HG02981 (cell line): ENCODE data around the gene ISYNA1.

ENCODE experiments used
- ATAC-seq: cut with Tn5 transposase; IDR thresholded peaks from one replicate; pipeline ENCODE4 v1.9.1; 2021; ENCODE audit warnings: mild to moderate bottlenecking, moderate library complexity; ENCODE audit not compliant: unreplicated experiment

Gene ISYNA1

GRCh38 chr19:18433015-18433691 lies 4.8 kb downstream of the ISYNA1 start:
- no peak for ATAC-seq

DNA sequence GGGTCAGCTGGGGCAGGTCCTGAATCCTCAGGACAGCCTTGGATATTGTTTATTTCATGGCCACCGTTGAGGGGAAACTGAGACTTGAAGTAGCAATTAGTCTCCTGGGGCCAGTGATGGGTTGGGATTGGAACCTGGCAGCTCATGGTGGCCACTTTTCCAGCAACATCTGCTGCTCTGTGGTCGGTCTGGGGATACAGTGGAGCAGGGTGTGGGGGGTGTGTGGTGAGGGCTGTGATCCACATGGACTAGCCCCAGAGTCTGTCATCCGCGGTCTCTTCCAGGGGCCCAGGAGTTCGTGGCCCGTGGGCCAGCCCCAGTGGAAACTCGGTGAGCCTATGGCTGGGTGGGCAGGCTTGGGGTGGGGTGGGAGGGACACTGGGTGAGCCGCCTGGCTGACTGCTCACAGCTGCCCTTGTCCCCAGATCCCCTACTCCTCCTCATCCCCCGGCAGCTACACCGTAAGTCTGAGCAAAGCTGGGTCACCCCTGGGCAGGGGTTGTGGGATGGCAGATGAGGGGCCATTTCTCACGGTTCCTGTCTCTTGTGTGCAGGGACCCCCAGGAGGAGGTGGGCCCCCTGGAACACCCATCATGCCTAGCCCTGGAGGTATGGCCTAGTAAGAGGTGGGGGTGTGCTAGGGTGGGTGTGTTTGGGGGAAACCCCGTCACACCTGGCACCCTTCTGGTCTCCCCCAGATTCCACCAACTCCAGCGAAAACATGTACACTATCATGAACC lies 5.5 kb downstream of the ISYNA1 start:
- no peak for ATAC-seq

DNA sequence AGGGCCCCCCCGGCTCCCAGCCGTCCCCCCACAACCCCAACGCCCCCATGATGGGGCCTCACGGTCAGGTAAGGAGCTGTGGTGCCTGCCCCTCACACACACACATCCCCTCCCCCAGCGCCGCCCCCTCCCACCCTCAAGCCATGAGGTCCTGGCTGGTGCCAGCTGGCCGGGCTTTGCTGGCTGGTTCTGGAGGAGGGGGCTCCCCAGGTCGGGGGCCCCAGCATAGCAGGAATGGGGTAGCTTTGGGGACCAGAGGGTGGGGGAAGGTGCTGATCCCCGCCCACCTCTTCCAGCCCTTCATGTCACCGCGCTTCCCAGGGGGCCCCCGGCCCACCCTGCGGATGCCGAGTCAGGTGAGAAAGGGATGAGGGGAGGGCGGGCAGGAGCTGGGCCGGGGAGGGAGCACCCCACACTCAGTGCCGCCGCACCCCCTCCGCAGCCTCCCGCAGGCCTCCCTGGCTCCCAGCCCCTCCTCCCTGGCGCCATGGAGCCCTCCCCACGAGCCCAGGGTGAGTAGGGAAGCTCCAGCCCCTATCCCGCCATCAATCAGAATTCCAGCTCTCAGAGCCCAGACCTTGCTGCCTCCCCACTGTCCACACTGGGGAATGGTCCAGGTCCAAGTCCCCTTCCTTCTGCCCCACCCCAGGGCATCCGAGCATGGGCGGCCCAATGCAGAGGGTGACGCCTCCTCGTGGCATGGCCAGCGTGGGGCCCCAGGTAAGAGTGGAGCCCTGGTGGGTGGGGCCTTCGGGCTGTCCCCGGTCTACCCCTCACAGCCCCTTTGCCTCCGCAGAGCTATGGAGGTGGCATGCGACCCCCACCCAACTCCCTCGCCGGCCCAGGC lies 6.4 kb downstream of the ISYNA1 start:
- ATAC-seq = no peak

DNA sequence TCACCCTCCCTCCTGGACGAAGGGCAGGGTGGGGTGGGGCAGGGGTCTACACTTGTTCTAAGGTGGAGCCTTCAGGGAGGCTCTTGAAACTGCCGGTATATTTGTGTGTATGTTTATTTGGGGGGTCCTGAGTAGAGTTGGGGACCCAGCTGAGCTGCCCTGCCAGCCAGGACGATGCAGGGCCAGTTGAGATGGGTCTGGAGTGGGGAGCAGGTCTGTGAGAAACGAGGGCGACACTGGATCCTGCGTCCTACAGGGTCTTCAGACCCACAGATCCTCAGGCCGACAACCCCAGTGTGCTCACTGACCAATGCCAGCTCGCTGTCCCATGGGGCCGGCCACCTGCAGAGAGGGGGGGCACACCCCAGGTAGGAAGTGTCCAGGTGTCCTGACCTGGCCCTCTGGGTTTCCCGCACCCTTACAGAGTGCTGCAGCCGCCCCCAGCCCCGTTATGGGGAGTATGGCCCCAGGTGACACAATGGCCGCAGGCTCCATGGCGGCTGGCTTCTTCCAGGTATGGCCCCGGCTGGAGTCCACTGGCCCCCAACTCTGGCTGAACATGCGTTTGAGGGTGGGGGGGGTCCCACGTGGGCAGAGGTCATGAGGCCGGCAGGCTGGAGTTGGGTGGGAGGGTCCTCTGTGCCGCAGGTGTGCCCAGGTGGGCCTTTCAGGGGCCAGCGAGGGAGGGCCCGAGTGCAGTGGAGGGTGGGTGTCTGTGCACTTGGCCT lies 7.4 kb downstream of the ISYNA1 start:
- ATAC-seq = no peak

DNA sequence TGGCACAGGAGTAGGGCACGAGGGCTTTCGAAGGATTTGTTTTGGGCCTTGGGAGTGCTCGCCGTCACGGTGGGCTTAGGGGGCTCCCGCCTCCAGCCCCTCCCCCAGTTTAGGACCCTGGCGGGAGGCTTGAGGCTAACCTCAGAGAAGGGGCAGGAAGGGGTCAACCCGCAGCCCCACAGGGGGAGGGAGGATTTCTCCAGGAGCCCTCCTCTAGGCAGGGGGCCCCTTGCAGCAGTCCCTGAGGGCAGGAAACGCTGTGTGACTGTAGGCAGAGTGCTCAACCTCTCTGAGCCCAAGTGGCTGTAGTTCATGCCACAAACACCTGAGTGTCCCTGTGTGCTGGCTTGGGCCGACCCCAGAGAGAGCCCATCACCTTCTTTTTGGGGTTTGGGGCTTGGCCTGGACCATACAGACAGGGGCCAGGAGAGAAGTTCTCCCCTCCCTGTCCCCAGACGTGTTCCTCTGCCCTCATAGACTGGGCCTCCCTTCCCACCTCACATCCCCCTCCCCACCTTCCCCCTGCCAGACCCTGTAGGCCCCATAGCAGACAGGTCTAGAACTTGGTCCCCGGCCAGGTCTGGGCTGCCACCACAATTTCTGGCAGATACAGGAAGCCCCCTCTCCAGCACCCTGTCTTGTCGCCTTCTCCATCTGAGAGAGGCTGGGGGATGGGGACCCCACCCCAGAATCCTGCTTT lies 8.1 kb downstream of the ISYNA1 start:
- no peak for ATAC-seq

DNA sequence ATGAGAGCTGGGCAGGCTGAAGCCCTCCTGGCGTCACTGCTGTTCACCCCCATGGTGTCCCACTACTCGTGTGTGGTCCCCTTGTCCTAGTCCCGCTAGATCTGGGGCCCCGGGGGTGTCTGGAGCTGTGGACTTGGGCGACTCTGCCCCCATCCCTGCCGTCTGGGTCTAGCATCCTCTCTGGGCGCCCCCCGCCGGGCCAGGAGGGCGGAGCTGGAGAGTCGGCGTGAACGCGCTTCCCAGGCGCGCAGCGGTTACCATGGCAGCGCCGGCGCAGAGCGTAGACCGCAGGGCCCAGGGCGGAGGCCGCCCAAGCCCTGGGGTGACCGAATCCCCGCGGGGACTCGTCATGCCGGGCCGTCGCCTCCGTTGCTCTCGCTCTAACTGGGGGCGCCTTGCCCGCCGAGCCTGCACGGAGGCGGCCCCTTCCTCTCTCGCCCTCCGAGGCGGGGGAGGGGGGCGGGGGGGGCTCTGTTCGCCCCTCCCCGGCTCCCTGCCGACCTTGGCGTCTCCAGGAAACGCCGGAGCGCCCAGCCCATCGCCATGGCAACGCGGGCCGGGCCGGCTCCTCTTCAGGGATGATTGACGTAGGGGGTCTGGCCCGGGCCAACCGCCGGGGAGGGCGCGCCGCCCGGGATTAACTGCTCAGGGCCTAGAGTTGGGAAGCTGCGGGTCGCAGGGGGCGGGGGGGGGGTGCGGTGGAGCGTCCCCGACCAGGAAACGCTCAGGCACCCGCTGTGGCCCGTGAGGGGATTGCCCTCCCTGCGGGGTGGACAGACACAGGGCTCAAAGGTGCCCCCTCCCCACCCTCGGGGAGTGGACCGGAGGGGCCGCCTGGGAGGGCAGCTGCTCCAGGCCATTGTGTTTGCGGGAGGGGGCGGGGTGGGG lies 8.9 kb downstream of the ISYNA1 start:
- ATAC-seq = peak; percentile 54

GRCh38 chr19:18428173-18428786 lies 9.7 kb downstream of the ISYNA1 start:
- no peak for ATAC-seq

GRCh38 chr19:18427743-18428113 lies 10.2 kb downstream of the ISYNA1 start:
- ATAC-seq = no peak

GRCh38 chr19:18427080-18427742 lies 10.7 kb downstream of the ISYNA1 start:
- ATAC-seq = no peak

DNA sequence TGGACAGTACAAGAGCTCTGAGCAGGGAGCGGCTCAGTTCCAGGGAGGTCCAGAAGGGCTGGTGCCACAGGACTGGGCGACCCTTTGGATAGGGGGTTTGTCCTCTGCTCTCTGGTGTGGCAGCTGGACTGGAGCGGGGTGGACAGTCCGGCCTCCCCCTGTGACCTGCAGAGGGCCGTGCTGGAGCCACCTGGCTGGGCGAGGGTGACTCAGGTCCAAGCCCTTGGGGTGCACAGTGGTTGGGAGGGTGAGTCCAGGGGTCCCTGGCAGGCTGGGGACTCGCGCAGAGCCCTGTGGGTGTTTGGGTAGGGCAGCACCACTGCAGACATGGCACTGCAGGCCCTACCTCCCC lies 11.5 kb downstream of the ISYNA1 start:
- no peak for ATAC-seq

DNA sequence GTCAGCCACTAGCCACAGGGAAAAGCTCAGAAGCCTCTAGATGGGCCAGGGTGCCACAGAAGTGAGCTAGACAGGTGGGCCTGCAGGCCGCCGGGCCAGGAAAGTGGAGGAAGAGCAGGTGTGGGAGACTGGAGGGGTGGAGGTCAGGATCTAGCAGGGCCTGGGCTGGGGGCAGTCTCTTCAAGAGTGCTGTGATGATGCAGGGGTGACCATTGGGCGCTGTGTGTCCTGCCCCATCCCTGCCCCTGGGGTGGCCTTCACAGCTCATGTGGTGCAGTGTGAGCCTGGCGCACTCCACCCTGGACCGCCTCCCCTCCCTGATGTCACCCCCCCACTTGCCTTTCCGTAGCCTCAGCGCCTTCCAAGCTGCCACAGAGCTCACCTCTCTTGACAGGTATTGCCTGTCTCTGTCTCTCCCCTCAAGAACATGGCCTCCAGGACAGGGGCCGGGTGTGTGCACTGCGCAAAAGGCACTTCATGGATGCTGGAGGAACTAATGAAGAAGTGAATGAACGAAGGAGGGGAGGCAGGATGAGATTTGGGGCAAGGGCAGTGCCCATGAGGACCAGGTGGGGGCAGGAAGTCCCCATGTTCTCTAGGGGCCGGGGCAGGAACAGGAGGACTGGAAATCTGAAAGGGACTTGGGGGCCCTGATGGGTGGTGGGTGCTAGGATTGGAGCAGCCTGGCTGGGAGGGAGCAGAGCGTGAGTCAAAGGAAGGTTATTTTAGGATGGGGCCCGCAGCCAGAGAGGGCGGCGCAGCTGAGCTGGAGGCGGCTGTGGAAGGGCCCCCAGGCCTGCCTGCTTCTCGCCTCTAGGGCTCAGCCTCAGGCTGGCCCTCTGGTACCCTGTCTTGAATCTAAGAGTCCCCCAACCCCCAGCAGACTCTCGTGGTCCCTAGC lies 12.2 kb downstream of the ISYNA1 start:
- ATAC-seq = no peak

- no peak for ATAC-seq
Observed at GRCh38 chr19:18424890-18425514, 12.9 kb downstream of the ISYNA1 start.

GRCh38 chr19:18424122-18424889 lies 13.6 kb downstream of the ISYNA1 start:
- ATAC-seq = no peak

GRCh38 chr19:18423258-18424020 lies 14.5 kb downstream of the ISYNA1 start:
- no peak for ATAC-seq

DNA sequence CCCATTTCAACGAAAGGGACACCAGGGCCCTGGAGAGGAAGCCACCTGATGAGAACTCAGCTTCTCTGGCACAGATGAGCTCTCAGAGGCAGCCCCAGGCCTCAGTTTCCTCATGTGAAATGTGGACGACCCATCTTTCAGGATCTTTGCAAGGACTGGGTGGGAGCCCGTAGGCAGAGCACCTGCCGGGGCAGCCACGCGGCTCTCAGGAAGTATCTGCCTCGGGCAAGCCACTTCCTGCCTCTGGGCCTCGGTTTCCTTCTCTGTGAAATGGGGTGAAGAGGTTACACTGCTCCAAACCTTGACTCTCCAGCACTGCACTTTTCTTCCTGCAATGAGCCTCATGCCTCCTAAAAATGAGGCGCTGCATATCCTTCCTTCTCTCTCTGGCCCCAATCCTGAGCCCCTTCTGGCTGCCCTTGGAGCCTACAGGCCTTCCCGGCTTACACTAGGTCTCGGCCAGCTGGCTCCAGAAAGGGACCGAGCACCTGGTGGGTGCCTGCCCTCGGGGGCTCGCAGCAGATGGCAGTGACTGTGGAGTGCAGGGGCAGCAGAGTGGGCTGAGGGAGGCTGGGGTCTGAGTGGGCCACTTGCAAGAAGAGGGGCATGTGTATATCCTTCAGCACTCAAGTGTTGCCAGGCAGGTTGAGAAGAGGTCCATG lies 15.3 kb downstream of the ISYNA1 start:
- no peak for ATAC-seq
